OCI-LY3 (cell line): ENCODE results near the gene FOXD2.

ENCODE experiments used
- H2AFZ ChIP-seq: fragments of 200-600, 300-600 bp; shearing (Covaris generic); 2 replicates; pipeline ENCODE4 v1.6.0; 2014; ENCODE audit warnings: antibody characterized with exemption, low read depth, low read length
- H3K27ac ChIP-seq: fragments of 200-600, 300-600 bp; sonication (generic); 2 replicates; pipeline ENCODE4 v1.5.1; 2014; ENCODE audit warnings: mild to moderate bottlenecking, low read length, moderate library complexity, mixed read lengths
- H3K27me3 ChIP-seq: fragments of 200-600, 300-600 bp; sonication (generic); 2 replicates; pipeline ENCODE4 v1.6.1; 2014; ENCODE audit warnings: low read depth, low read length, mixed read lengths
- H3K36me3 ChIP-seq: fragments of 200-600, 300-600 bp; sonication (generic); replicated peaks from 2 replicates; pipeline ENCODE3; 2014; ENCODE audit warnings: low read depth, low read length, mixed read lengths
- H3K4me1 ChIP-seq: fragments of 300-600, 200-600 bp; sonication (generic); 2 replicates; pipeline ENCODE4 v1.6.1; 2014; ENCODE audit warnings: low read length, mixed read lengths
- H3K4me2 ChIP-seq: fragments of 200-600, 300-600 bp; sonication (generic); 2 replicates; pipeline ENCODE4 v1.6.1; 2014; ENCODE audit warnings: low read length, mixed read lengths
- H3K4me3 ChIP-seq: fragments of 300-600, 200-600 bp; sonication (generic); 2 replicates; pipeline ENCODE4 v1.5.1; 2014; ENCODE audit warnings: antibody characterized with exemption, mild to moderate bottlenecking, low read length, moderate library complexity
- H3K79me2 ChIP-seq: fragments of 300-600, 200-600 bp; shearing (Covaris generic); 2 replicates; pipeline ENCODE4 v1.6.1; 2014; ENCODE audit warnings: mild to moderate bottlenecking, low read length, mixed read lengths
- H3K9ac ChIP-seq: fragments of 300-600, 200-600 bp; shearing (Covaris generic); 2 replicates; pipeline ENCODE4 v1.6.0; 2014; ENCODE audit warnings: mild to moderate bottlenecking, low read length, moderate library complexity
- H3K9me3 ChIP-seq: fragments of 200-600, 300-600 bp; shearing (Covaris generic); 2 replicates; pipeline ENCODE4 v1.6.1; 2014; ENCODE audit warnings: low read length, mixed read lengths; ENCODE audit not compliant: insufficient read depth
- H4K20me1 ChIP-seq: fragments of 200-600, 300-600 bp; sonication (generic); 2 replicates; pipeline ENCODE4 v1.6.1; 2016; ENCODE audit warnings: low read length, mixed read lengths; ENCODE audit not compliant: insufficient read depth
- CTCF ChIP-seq: fragments of 200-600, 300-600 bp; sonication (generic); IDR thresholded peaks from 2 replicates; pipeline ENCODE4 v1.5.1; 2014; ENCODE audit warnings: antibody characterized with exemption, low read length, low read depth
- EZH2phosphoT487 ChIP-seq: fragments of 200-600 bp; shearing (Covaris generic); IDR thresholded peaks from 2 replicates; pipeline ENCODE4 v1.6.1; 2018; ENCODE audit warnings: antibody characterized with exemption, mixed run types, low read depth

The FOXD2 gene

GRCh38 chr1:47485817-47486216, 48.0 kb downstream of the FOXD2 start:
- H2AFZ ChIP-seq = no peak overlapping the region
- H3K27me3 ChIP-seq = 0 out of 2 replicates have a peak, but pooled peaks cover 2% of the 10 kb centered on the region
- no peaks in the 10 kb centered on the region for H3K79me2 ChIP-seq
- no peaks in the 10 kb centered on the region for H4K20me1 ChIP-seq
- H3K4me2 ChIP-seq = no peak overlapping the region
- H3K9me3 ChIP-seq = no peaks in the 10 kb centered on the region
- H3K36me3 ChIP-seq = no peaks in the 10 kb centered on the region
- H3K4me3 ChIP-seq = no peak overlapping the region
- no peak overlapping the region for H3K27ac ChIP-seq
- H3K9ac ChIP-seq = no peak overlapping the region
- TF ChIP-seq CTCF (no peak), EZH2phosphoT487 (no peak)
- H3K4me1 ChIP-seq = no peaks in the 10 kb centered on the region

- Histone ChIP-seq H3K36me3 (no peaks in the 10 kb centered on the region), H3K4me2 (no peak overlapping the region), H4K20me1 (no peaks in the 10 kb centered on the region), H3K27ac (no peak overlapping the region), H3K27me3 (no peaks in the 10 kb centered on the region), H2AFZ (no peak overlapping the region), H3K9me3 (no peaks in the 10 kb centered on the region), H3K4me1 (no peaks in the 10 kb centered on the region), H3K9ac (no peak overlapping the region), H3K79me2 (no peaks in the 10 kb centered on the region), H3K4me3 (no peak overlapping the region)
- TF ChIP-seq CTCF = no peak
- no peak for TF ChIP-seq EZH2phosphoT487
These were observed 49.5 kb downstream of the FOXD2 start for GRCh38 chr1:47487332-47487731.

- H3K9ac ChIP-seq = no peak overlapping the region
- TF ChIP-seq EZH2phosphoT487 (no peak), CTCF (no peak)
- H4K20me1 ChIP-seq = no peaks in the 10 kb centered on the region
- no peaks in the 10 kb centered on the region for H3K36me3 ChIP-seq
- no peak overlapping the region for H3K4me2 ChIP-seq
- no peak overlapping the region for H3K4me3 ChIP-seq
- H3K4me1 ChIP-seq = no peaks in the 10 kb centered on the region
- no peak overlapping the region for H2AFZ ChIP-seq
- no peak overlapping the region for H3K27ac ChIP-seq
- H3K27me3 ChIP-seq = no peaks in the 10 kb centered on the region
- no peaks in the 10 kb centered on the region for H3K79me2 ChIP-seq
- H3K9me3 ChIP-seq = no peaks in the 10 kb centered on the region
These were observed 50.1 kb downstream of the FOXD2 start for GRCh38 chr1:47487850-47488450.
